ENCODE measurements around the gene PIBF1. TPM values are rescaled to one million over a fixed set of nuclear protein-coding genes. Genes with fewer than 3 reads are reported as not detected.

The PIBF1 gene
- total RNA-seq, 4 donors from 2014 or later, result 19.4 to 63.8 (median 40.2) TPM

DNA sequence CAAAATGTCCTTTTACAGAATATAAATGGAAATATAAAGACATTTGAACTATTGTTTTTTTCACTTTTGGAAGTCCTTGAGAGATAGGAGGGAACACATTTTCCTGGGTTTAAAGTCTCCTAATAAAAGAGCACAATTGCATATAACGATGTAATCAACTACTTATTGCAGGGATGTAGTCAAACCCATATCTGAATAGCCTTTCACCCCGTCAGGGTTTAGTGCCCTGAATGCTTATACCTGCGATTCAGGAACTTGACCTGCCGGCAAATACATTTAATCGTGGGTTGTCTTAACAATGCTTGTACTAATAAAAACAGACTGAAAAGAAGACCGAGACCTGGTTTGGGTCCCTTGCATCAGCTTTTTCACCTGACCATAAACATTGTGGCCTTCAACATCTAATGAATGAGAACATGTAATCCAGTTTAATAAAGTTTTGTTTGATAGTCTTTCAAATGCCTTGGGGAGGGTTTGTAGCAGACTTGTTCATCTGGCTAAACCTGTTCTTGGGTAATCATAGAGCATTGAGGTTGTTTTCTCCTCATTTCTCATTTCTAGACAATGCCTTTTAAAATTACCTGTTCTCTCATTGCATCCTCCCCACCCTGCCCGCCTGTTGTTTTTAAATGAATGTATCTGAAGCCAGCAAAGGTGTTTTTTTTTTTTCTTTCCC is 283.9 kb downstream of the PIBF1 start:
- no peaks in the 10 kb centered on the region for H3K9me3 ChIP-seq
- no peak overlapping the region for H3K27ac ChIP-seq
- peaks cover 0 to 6% (median 0%) of the 10 kb centered on the region in 4 donors for H3K4me1 ChIP-seq
- DNase-seq (ENCODE audit: low spot score in 2 of 2), result no peak
- H3K27me3 ChIP-seq, result no peaks in the 10 kb centered on the region
- WGBS, 2 donors, result 69 to 78% methylated on average over 7 of the region's 7 CpGs
- TF ChIP-seq, protein P1, sequence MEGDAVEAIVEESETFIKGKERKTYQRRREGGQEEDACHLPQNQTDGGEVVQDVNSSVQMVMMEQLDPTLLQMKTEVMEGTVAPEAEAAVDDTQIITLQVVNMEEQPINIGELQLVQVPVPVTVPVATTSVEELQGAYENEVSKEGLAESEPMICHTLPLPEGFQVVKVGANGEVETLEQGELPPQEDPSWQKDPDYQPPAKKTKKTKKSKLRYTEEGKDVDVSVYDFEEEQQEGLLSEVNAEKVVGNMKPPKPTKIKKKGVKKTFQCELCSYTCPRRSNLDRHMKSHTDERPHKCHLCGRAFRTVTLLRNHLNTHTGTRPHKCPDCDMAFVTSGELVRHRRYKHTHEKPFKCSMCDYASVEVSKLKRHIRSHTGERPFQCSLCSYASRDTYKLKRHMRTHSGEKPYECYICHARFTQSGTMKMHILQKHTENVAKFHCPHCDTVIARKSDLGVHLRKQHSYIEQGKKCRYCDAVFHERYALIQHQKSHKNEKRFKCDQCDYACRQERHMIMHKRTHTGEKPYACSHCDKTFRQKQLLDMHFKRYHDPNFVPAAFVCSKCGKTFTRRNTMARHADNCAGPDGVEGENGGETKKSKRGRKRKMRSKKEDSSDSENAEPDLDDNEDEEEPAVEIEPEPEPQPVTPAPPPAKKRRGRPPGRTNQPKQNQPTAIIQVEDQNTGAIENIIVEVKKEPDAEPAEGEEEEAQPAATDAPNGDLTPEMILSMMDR (IDR thresholded peaks at IDR 0.05), result no peak
- TF ChIP-seq POLR2A (IDR thresholded peaks at IDR 0.05), result no peak
- peaks cover 0 to 3% (median 0%) of the 10 kb centered on the region in 3 donors for H3K36me3 ChIP-seq
- peak overlapping the region in 1 of 4 donors; percentile 93 for H3K4me3 ChIP-seq

Small RNAs within 50 kb of the gene (small RNA-seq; reads per million reads assigned to genes)
- gene RNU6-79P, result not detected

Other genes starting within 250 kb of the PIBF1 start
- gene MZT1, start 54.5 kb upstream of the PIBF1 start, total RNA-seq, result 1 to 10 TPM; 2.7 to 7.6 (median 4.1) TPM
- gene BORA, start 54.2 kb upstream of the PIBF1 start, total RNA-seq, result 1 to 10 TPM in 3 of 4 donors, under 1 TPM in 1; 0.78 to 3.3 (median 1.9) TPM
- gene DIS3, start 233 bp upstream of the PIBF1 start, total RNA-seq, result 10 to 100 TPM; 28.0 to 37.4 (median 30.8) TPM

Measured in tibial nerve (tissue), 4 donors.